Vagina (tissue), 2 donors: Measurements from ENCODE around the gene ASPSCR1.

Experiments used
- POLR2A ChIP-seq, 2 donors: fragments of 450-650 bp; IDR thresholded peaks; one replicate each; pipeline ENCODE4 v1.6.1; 2017; ENCODE audit warnings: antibody characterized with exemption in 2 of 2, mild to moderate bottlenecking in 2 of 2, moderate library complexity in 2 of 2
- POLR2AphosphoS5 ChIP-seq, 2 donors: sonication (generic); formaldehyde crosslinking; IDR thresholded peaks; one replicate each; pipeline ENCODE4 v1.9.0; 2017; ENCODE audit warnings: antibody characterized with exemption in 2 of 2, mild to moderate bottlenecking in 2 of 2, low read depth in 1 of 2; ENCODE audit not compliant: insufficient read depth in 1 of 2
- TF ChIP-seq, protein P1 (sequence below), 3 experiments: fragments of 450-650 bp in 2 of 3; fragments of 200-600 bp in 1 of 3; sonication (generic) in 1 of 3; IDR thresholded peaks; one replicate each; pipeline ENCODE4 v1.5.1; 2017 to 2019; ENCODE audit warnings: antibody characterized with exemption in 3 of 3, mild to moderate bottlenecking in 2 of 3, moderate library complexity in 2 of 3

DNA sequence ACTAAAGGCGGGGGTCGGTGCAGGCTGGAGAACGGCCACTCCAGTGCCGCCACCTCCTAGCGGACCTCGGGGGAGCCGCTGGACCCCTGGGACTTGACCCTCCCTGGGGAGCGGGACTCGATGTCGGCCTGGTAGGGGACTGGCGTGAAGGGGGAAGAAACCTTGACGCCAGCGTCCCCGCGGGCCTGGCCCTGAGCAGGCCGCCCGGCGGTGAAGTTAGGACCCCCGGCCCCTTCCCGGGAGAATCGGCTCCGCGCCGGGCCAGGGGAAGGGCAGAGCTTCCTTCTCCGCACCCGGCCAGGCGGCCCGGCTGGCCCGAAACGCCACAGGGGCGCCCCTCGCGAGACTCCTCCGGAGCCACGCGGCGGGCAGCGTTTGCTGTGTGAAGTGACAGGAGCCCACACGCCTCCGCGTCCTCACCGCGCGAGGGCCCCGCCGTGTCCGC, 87.8 kb downstream of the ASPSCR1 start:
- TF ChIP-seq POLR2A (IDR thresholded peaks at IDR 0.05), result no peak
- TF ChIP-seq, protein P1, sequence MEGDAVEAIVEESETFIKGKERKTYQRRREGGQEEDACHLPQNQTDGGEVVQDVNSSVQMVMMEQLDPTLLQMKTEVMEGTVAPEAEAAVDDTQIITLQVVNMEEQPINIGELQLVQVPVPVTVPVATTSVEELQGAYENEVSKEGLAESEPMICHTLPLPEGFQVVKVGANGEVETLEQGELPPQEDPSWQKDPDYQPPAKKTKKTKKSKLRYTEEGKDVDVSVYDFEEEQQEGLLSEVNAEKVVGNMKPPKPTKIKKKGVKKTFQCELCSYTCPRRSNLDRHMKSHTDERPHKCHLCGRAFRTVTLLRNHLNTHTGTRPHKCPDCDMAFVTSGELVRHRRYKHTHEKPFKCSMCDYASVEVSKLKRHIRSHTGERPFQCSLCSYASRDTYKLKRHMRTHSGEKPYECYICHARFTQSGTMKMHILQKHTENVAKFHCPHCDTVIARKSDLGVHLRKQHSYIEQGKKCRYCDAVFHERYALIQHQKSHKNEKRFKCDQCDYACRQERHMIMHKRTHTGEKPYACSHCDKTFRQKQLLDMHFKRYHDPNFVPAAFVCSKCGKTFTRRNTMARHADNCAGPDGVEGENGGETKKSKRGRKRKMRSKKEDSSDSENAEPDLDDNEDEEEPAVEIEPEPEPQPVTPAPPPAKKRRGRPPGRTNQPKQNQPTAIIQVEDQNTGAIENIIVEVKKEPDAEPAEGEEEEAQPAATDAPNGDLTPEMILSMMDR (IDR thresholded peaks at IDR 0.05), result no peak
- no peak for TF ChIP-seq POLR2AphosphoS5 (IDR thresholded peaks at IDR 0.05; ENCODE audit: insufficient read depth in 1 of 2, low read depth in 1 of 2)
